Naive B cell (primary cell): ENCODE measurements around the gene ABCC6. TPM values are rescaled to one million over a fixed set of nuclear protein-coding genes. Genes with fewer than 3 reads are reported as not detected.
"Not testable (repeated sequence)": the region's sequence is repeated elsewhere in the genome, so short reads cannot be mapped to it uniquely, and the experiment has no call there.

ENCODE experiments used
- ATAC-seq, 2 donors: fragments of 150-1000 bp; cut with Tn5 transposase; 2 replicates each; pipeline ENCODE4 v1.10.0; 2021; ENCODE audit warnings: low read depth in 2 of 2, mild to moderate bottlenecking in 2 of 2, moderate library complexity in 2 of 2
- DNase-seq: peaks from one replicate; pipeline ENCODE4 v3.0.0; 2022
- H3K27ac Mint-ChIP-seq, 6 donors: one replicate each; pipeline ENCODE4 v1.8.0; 2020 to 2022; ENCODE audit warnings: mild to moderate bottlenecking in 6 of 6, mixed read lengths in 6 of 6, moderate library complexity in 5 of 6, inconsistent platforms in 2 of 6
- H3K27me3 Mint-ChIP-seq, 3 donors: one replicate each; pipeline ENCODE4 v1.8.0; 2021 to 2022; ENCODE audit warnings: mixed read lengths in 3 of 3, mild to moderate bottlenecking in 1 of 3
- H3K36me3 Mint-ChIP-seq, 2 donors: one replicate each; pipeline ENCODE4 v1.8.0; 2020 to 2022; ENCODE audit warnings: mixed read lengths in 2 of 2, inconsistent platforms in 1 of 2, mild to moderate bottlenecking in 1 of 2
- H3K4me1 Mint-ChIP-seq, 3 donors: one replicate each; pipeline ENCODE4 v1.8.0; 2020 to 2022; ENCODE audit warnings: mixed read lengths in 3 of 3, inconsistent platforms in 1 of 3, mild to moderate bottlenecking in 1 of 3, moderate library complexity in 1 of 3
- H3K4me3 Mint-ChIP-seq, 8 donors: one replicate each; pipeline ENCODE4 v1.8.0; 2020 to 2022; ENCODE audit warnings: mild to moderate bottlenecking in 8 of 8, mixed read lengths in 8 of 8, moderate library complexity in 8 of 8, inconsistent platforms in 2 of 8
- H3K9me3 Mint-ChIP-seq, 7 donors: one replicate each; pipeline ENCODE4 v1.8.0; 2020 to 2022; ENCODE audit warnings: mixed read lengths in 7 of 7, mild to moderate bottlenecking in 5 of 7, inconsistent platforms in 2 of 7, moderate library complexity in 1 of 7
- polyA plus RNA-seq, 6 donors: library from polyadenylated mRNA; unstranded; fragments of 300-500 nt; fragmentation: Illumina TruSeq; gene quantifications; one replicate each; pipeline ENCODE4 v1.2.3, GENCODE V29; 2021; ENCODE audit warnings: low read depth in 6 of 6

The ABCC6 gene
- polyA plus RNA-seq, 6 donors from 2014 or later: 0.09 to 0.26 TPM; not detected in 4

- not testable (repeated sequence) for H3K27me3 Mint-ChIP-seq, DNase-seq, H3K27ac Mint-ChIP-seq, ATAC-seq, H3K9me3 Mint-ChIP-seq, H3K36me3 Mint-ChIP-seq
- peak overlapping the region in 1 of 8 donors; percentile 56 for H3K4me3 Mint-ChIP-seq
- peaks cover 0 to 20% (median 14%) of the 10 kb centered on the region in 3 donors for H3K4me1 Mint-ChIP-seq
Observed at GRCh38 chr16:16208461-16208860, 14.8 kb downstream of the ABCC6 start.

GRCh38 chr16:16207787-16208334 is 15.4 kb downstream of the ABCC6 start:
- not testable (repeated sequence) for H3K9me3 Mint-ChIP-seq, H3K36me3 Mint-ChIP-seq, H3K27me3 Mint-ChIP-seq, H3K27ac Mint-ChIP-seq, H3K4me3 Mint-ChIP-seq, ATAC-seq, DNase-seq
- H3K4me1 Mint-ChIP-seq: peaks cover 0 to 21% (median 14%) of the 10 kb centered on the region in 3 donors

DNA sequence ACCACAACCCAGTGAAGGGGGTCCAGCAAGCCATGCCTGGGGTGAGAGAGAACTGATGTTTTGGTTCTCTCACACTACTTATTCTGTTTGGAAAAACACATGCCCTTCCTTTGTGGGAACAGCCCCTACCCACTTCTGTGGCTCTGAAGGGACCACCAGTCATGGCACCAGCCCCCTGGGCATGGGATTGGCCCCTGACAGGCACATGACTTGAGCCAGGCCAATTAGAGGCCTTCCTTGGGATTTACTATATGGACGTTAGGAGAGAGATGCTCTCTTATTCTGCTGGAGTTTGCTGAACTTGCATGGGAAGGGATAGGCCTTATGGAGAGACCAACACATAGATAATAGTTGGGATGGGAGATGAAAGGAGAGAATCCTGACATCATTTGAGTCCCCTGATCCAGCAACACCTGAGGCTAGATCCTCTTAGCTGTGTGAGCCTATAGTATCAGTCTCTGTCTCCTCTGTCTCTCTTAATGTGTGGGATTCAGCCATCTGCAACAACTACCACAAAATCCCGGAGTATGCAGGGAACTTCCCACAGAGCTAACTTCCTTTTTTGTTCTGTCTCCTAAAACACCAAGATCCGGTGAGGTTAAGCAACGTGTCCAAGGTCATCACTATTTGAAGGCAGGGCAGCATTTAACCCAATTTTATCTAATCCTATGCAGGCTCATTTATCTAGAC is 16.1 kb downstream of the ABCC6 start:
- not testable (repeated sequence) for H3K27me3 Mint-ChIP-seq, DNase-seq, H3K9me3 Mint-ChIP-seq, ATAC-seq, H3K36me3 Mint-ChIP-seq, H3K27ac Mint-ChIP-seq, H3K4me3 Mint-ChIP-seq
- peaks cover 3 to 28% (median 18%) of the 10 kb centered on the region in 3 donors for H3K4me1 Mint-ChIP-seq

DNA sequence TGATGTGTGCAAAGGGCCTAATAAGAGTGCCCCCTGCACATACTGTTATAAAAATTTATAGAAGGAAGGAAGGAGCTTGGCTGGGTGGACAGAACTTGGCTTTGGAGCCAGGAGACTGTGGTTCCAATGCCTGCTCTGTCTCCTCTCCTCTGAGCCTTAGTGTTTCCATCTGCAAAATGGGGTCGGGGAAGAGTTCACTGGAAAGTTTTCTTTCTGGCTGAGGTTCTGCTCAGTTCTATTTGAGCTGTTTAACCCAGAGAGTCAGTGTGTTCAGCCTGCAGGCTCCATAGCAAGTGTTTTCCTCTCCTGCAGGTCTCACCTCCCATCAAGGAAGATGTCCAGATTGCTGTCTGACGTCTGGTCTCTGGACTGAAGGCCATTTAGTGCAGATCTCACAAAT is 17.4 kb downstream of the ABCC6 start:
- H3K4me1 Mint-ChIP-seq: peaks cover 8 to 40% (median 30%) of the 10 kb centered on the region in 3 donors
- not testable (repeated sequence) for H3K4me3 Mint-ChIP-seq, H3K9me3 Mint-ChIP-seq, H3K27ac Mint-ChIP-seq, H3K36me3 Mint-ChIP-seq, DNase-seq, ATAC-seq, H3K27me3 Mint-ChIP-seq

DNA sequence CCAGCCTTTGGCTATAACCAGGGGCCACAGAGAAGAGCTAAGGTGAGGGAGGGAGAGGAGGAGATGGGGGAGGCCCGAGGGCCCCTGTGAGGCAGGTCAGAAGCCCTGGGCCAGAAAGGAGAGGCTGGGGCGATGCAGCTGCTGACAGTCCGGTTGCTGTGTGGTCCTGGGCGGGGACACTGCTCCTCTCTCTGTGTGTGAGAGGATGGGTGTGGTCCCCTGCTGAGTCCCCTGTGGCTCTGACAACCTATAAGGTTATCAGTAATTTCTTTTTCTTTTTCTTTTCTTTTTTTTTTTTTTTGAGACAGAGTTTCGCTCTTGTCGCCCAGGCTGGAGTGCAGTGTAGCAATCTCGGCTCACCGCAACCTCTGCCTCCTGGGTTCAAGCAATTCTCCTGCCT is 18.7 kb downstream of the ABCC6 start:
- DNase-seq (peak; percentile 40), ATAC-seq (peak; percentile 50 to 56)
- peak overlapping the region in 5 of 6 donors; percentile 82 to 91 (median 86) for H3K27ac Mint-ChIP-seq
- H3K4me1 Mint-ChIP-seq: peaks cover 8 to 48% (median 30%) of the 10 kb centered on the region in 3 donors
- H3K9me3 Mint-ChIP-seq, H3K36me3 Mint-ChIP-seq, H3K27me3 Mint-ChIP-seq: not testable (repeated sequence)
- H3K4me3 Mint-ChIP-seq: peak overlapping the region in 3 of 8 donors; percentile 16 to 77 (median 25)

DNA sequence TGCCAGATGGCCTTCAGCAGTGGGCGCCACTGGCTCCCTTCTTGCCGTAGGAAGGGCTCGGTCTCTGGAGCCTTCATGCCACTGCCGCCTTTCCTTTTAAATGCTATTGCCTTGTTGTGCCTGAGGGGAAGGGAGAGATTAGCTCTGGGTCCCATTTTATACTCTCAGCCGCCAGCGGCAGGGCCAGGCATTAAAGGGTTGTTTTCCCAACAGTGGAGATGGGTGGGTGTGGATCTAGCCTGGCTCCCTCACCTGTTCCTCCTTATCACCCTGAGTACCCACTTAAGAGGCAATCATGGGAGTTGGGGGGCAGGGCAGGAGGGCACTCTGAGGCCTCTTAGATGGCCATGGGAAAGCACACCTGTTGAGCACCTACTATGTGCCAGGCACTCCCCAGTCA is 19.8 kb downstream of the ABCC6 start:
- H3K9me3 Mint-ChIP-seq, H3K36me3 Mint-ChIP-seq, DNase-seq, H3K27me3 Mint-ChIP-seq, H3K4me3 Mint-ChIP-seq, ATAC-seq: not testable (repeated sequence)
- peak overlapping the region in 1 of 6 donors; percentile 70 for H3K27ac Mint-ChIP-seq
- peaks cover 8 to 48% (median 30%) of the 10 kb centered on the region in 3 donors for H3K4me1 Mint-ChIP-seq

GRCh38 chr16:16202400-16203143 is 20.7 kb downstream of the ABCC6 start:
- Mint-ChIP-seq H3K4me1 (peaks cover 8 to 48% (median 30%) of the 10 kb centered on the region in 3 donors), H3K27ac (peak overlapping the region in 5 of 6 donors; percentile 47 to 91 (median 81))
- not testable (repeated sequence) for H3K36me3 Mint-ChIP-seq, H3K27me3 Mint-ChIP-seq, H3K4me3 Mint-ChIP-seq, H3K9me3 Mint-ChIP-seq
- DNase-seq (peak; percentile 11), ATAC-seq (peak in 1 of 2 donors; percentile 29)

DNA sequence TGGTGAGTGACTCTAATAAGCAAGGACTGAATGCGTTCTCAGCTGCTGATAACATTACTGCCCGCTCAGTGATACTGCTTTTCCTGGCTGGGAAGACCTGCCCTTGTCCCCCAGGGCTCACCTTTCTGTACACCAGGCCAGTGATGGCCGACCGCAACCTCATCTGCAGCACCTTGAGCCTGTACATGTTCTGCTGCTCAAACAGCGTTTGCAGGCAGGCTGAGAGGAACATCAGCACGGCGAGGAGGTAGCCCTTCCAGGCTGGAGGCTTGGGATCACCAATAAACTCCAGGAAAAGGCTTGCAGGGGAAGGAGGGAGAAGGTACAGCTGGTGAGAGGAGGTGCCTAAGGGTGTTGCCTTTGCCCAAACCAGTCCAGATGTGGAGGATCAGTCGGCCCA is 21.4 kb downstream of the ABCC6 start:
- not testable (repeated sequence) for DNase-seq, H3K36me3 Mint-ChIP-seq, H3K27me3 Mint-ChIP-seq, H3K9me3 Mint-ChIP-seq
- Mint-ChIP-seq H3K4me3 (peak overlapping the region in 1 of 8 donors; percentile 83), H3K4me1 (peaks cover 8 to 48% (median 30%) of the 10 kb centered on the region in 3 donors), H3K27ac (peak overlapping the region in 3 of 6 donors; percentile 12 to 94 (median 81))
- ATAC-seq: peak in 1 of 2 donors; percentile 19

DNA sequence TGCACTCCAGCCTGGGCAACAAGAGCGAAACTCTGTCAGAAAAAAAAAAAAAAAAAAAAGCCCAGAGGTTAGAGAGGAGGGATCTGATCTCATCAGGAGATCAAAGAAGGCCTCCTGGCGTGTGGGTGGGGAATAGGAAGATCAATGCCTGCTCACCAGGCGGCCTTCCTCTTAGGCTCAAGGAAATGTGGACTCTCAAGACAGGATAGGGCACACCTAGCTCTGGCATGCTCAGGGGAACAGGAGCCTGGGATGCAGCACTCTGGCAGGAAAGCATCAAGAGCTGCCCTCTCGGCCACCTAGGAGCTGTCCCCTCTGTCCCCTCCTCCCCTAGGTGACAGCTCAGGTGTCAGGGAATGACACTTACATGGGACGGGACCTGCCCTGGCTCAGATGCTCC is 22.9 kb downstream of the ABCC6 start:
- H3K27ac Mint-ChIP-seq: peak overlapping the region in 2 of 6 donors; percentile 52 to 53
- H3K9me3 Mint-ChIP-seq, H3K36me3 Mint-ChIP-seq, H3K27me3 Mint-ChIP-seq, ATAC-seq, DNase-seq: not testable (repeated sequence)
- peak overlapping the region in 2 of 8 donors; percentile 37 to 69 for H3K4me3 Mint-ChIP-seq
- peaks cover 8 to 42% (median 25%) of the 10 kb centered on the region in 3 donors for H3K4me1 Mint-ChIP-seq

- H3K27me3 Mint-ChIP-seq, H3K9me3 Mint-ChIP-seq, DNase-seq, H3K27ac Mint-ChIP-seq, H3K4me3 Mint-ChIP-seq, H3K36me3 Mint-ChIP-seq, ATAC-seq: not testable (repeated sequence)
- H3K4me1 Mint-ChIP-seq: peaks cover 8 to 33% (median 22%) of the 10 kb centered on the region in 3 donors
Observed at GRCh38 chr16:16199428-16199827, 23.9 kb downstream of the ABCC6 start.

GRCh38 chr16:16197966-16198365 is 25.3 kb downstream of the ABCC6 start:
- H3K4me1 Mint-ChIP-seq: peaks cover 8 to 27% (median 16%) of the 10 kb centered on the region in 3 donors
- DNase-seq (no peak), ATAC-seq (no peak)
- H3K27me3 Mint-ChIP-seq: peaks cover 0 to 6% (median 3%) of the 10 kb centered on the region in 3 donors
- H3K9me3 Mint-ChIP-seq: no peaks in the 10 kb centered on the region
- H3K27ac Mint-ChIP-seq: no peak overlapping the region
- no peaks in the 10 kb centered on the region for H3K36me3 Mint-ChIP-seq
- H3K4me3 Mint-ChIP-seq: no peak overlapping the region

DNA sequence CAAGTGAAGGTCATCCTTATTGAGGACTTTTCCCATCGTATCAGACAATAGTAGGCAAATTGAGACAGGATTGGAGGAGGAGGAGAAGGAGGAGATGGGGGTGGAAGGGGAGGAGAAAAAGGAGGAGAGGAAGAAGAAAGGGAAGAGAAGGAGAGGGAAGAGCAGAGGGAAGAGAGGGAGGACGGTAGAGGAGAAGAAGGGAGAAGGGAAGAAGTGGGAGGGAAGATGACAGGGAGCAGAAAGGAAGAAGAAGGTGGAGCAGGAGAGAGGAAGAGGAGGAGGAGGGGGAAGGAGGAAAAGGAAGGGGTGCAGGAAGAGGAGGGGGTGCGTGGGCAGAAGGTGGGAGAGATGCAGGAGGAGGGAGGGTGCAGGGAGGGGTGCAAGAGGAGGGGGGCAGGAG is 26.0 kb downstream of the ABCC6 start:
- peaks cover under 1 to 6% (median 3%) of the 10 kb centered on the region in 3 donors for H3K27me3 Mint-ChIP-seq
- ATAC-seq: no peak
- H3K36me3 Mint-ChIP-seq: no peaks in the 10 kb centered on the region
- no peak for DNase-seq
- H3K9me3 Mint-ChIP-seq: no peaks in the 10 kb centered on the region
- peaks cover 6 to 21% (median 13%) of the 10 kb centered on the region in 3 donors for H3K4me1 Mint-ChIP-seq
- peak overlapping the region in 1 of 6 donors; percentile 67 for H3K27ac Mint-ChIP-seq
- H3K4me3 Mint-ChIP-seq: no peak overlapping the region

DNA sequence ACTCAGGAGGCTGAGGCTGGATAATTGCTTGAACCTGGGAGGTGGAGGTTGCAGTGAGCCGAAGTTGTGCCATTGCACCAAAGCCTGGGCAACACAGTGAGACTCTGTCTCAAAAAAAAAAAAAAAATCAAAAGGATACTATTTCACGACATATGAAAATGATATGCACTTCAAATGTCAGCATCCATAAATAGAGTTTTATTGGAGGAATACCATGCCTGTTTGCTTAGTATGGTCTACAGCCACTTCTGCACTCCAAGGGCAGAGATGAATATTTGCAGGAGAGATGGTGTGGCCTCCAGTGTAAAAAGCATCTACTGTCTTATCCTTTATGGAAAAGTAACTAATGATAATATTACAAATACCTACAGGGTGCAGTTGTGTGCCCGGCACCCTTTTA is 27.2 kb downstream of the ABCC6 start:
- Mint-ChIP-seq H3K36me3 (no peaks in the 10 kb centered on the region), H3K4me1 (peaks cover under 1 to 10% (median 3%) of the 10 kb centered on the region in 3 donors), H3K4me3 (no peak overlapping the region), H3K9me3 (no peaks in the 10 kb centered on the region), H3K27ac (no peak overlapping the region), H3K27me3 (peaks cover 3 to 13% (median 11%) of the 10 kb centered on the region in 3 donors)
- DNase-seq (no peak), ATAC-seq (no peak)
